ENCODE results near the gene DGCR2.

Gene DGCR2

DNA sequence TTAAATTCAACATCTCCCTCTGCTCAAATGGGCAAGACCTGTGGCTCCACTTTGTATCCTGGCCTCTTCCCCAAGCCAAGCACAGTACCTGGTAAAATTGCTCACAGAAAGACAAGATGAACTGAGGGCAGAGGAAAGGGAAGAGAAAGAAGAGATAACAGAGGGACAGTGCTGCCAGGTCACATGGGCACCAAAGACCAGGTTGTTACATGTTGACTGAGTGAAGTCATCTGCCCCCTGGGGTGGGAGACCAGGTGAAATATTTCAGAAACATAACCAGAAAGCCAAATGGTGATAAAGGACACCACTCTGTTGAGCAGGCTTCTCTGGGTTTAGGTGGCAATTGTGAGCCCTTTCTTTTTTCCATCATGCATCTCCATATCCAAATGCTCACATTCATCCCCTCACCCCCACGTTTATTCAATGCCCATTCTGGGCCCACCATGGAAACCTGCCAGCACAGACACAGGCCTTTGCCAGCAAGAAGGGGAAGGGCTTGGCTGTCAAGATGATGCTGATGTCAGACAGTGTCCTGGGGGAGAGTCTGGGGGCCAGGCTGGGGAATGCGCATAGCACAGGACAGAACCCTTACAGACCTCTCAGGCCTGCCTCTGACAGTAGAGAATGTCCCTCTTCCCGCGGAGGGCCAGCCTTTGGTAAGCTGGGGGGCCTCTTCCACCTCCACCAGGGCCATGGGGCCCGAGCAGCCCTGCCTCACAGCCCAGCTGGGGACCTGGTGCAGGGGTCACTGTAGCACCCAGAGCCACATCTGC, 51.6 kb downstream of the DGCR2 start:
- Histone ChIP-seq H3K4me3 (ENCODE audit: low read length) (no peak overlapping the region), H3F3A (ENCODE audit: insufficient read depth, low read length) (no peaks in the 10 kb centered on the region), H2AFZ (ENCODE audit: low read length) (no peak overlapping the region), H3K27ac (ENCODE audit: low read length) (no peak overlapping the region), H3K4me2 (ENCODE audit: low read depth, low read length) (no peak overlapping the region), H3K9ac (ENCODE audit: low read length) (no peak overlapping the region), H3K4me1 (ENCODE audit: low read length) (no peaks in the 10 kb centered on the region), H3K27me3 (replicated peaks; ENCODE audit: insufficient read depth, low read length) (no peaks in the 10 kb centered on the region), H3K79me2 (ENCODE audit: low read length) (peaks cover 12% of the 10 kb centered on the region), H3K36me3 (replicated peaks; ENCODE audit: insufficient read depth, low read length) (no peaks in the 10 kb centered on the region), H3K9me2 (replicated peaks; ENCODE audit: insufficient read depth, low read length) (no peaks in the 10 kb centered on the region), H3K9me3 (replicated peaks; ENCODE audit: insufficient read depth, low read length) (no peaks in the 10 kb centered on the region), H4K20me1 (ENCODE audit: insufficient read depth, low read length) (no peaks in the 10 kb centered on the region)
- DNase-seq: no peak
- TF ChIP-seq EZH2 (optimal IDR thresholded peaks at IDR 0.05; ENCODE audit: low read depth, low read length): no peak
- TF ChIP-seq, protein P1, sequence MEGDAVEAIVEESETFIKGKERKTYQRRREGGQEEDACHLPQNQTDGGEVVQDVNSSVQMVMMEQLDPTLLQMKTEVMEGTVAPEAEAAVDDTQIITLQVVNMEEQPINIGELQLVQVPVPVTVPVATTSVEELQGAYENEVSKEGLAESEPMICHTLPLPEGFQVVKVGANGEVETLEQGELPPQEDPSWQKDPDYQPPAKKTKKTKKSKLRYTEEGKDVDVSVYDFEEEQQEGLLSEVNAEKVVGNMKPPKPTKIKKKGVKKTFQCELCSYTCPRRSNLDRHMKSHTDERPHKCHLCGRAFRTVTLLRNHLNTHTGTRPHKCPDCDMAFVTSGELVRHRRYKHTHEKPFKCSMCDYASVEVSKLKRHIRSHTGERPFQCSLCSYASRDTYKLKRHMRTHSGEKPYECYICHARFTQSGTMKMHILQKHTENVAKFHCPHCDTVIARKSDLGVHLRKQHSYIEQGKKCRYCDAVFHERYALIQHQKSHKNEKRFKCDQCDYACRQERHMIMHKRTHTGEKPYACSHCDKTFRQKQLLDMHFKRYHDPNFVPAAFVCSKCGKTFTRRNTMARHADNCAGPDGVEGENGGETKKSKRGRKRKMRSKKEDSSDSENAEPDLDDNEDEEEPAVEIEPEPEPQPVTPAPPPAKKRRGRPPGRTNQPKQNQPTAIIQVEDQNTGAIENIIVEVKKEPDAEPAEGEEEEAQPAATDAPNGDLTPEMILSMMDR (IDR thresholded peaks at IDR 0.05; ENCODE audit: low read length): no peak
- no peak for TF ChIP-seq EZH2phosphoT487 (IDR thresholded peaks at IDR 0.05; ENCODE audit: low read length)

DNA sequence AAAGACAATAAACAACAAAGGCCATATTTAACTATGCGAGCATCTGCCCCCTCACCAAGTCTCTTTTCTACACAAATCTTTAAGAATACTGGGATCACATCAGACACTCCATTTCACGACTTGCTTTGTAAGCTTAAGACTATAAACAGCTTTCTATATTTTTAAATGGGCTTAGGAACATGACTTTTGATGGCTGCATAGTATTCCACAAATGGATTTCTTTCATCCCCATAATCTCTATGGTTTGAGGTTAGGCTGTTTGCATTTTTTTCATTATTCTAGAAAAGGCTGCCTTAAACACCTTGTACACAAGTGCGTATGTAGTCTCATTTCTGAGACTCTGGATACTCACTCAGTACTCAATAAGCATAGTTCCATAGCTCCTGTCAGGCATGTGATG, 52.8 kb downstream of the DGCR2 start:
- TF ChIP-seq, protein P1 (IDR thresholded peaks at IDR 0.05; ENCODE audit: low read length): no peak
- TF ChIP-seq EZH2phosphoT487 (IDR thresholded peaks at IDR 0.05; ENCODE audit: low read length) (no peak), EZH2 (optimal IDR thresholded peaks at IDR 0.05; ENCODE audit: low read depth, low read length) (no peak)
- no peaks in the 10 kb centered on the region for H3K9me3 ChIP-seq (replicated peaks; ENCODE audit: insufficient read depth, low read length)
- no peaks in the 10 kb centered on the region for H3K27me3 ChIP-seq (replicated peaks; ENCODE audit: insufficient read depth, low read length)
- no peaks in the 10 kb centered on the region for H3K4me1 ChIP-seq (ENCODE audit: low read length)
- no peak overlapping the region for H3K4me2 ChIP-seq (ENCODE audit: low read depth, low read length)
- peaks cover 12% of the 10 kb centered on the region for H3K79me2 ChIP-seq (ENCODE audit: low read length)
- H3K36me3 ChIP-seq (replicated peaks; ENCODE audit: insufficient read depth, low read length): no peaks in the 10 kb centered on the region
- no peaks in the 10 kb centered on the region for H3K9me2 ChIP-seq (replicated peaks; ENCODE audit: insufficient read depth, low read length)
- no peak overlapping the region for H2AFZ ChIP-seq (ENCODE audit: low read length)
- H3F3A ChIP-seq (ENCODE audit: insufficient read depth, low read length): no peaks in the 10 kb centered on the region
- no peaks in the 10 kb centered on the region for H4K20me1 ChIP-seq (ENCODE audit: insufficient read depth, low read length)
- H3K9ac ChIP-seq (ENCODE audit: low read length): no peak overlapping the region
- no peak overlapping the region for H3K27ac ChIP-seq (ENCODE audit: low read length)
- no peak overlapping the region for H3K4me3 ChIP-seq (ENCODE audit: low read length)
- no peak for DNase-seq

DNA sequence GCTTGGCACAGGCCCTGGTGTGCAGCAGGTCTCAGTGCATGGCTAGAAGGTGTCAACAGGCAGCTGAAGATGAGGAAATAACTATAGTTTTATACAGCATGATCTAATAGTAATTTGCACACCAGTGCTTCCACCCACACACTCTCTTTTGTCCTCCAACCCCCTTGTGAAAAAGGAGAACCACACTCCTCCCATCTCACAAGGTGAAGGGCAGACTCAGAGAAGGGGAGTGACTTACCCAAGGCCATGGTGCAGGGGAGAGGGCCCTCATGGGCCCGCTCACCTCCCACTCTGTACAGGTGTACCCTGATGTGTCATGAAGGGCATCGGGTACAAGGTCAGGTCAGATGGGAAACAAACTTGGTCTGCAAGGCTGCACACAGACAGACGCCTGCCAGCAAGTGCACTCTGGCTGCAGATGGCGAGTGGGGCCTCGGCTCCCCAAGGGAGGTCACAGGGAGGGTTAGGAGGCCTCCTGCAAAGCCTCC, 53.4 kb downstream of the DGCR2 start:
- no peaks in the 10 kb centered on the region for H3F3A ChIP-seq (ENCODE audit: insufficient read depth, low read length)
- H4K20me1 ChIP-seq (ENCODE audit: insufficient read depth, low read length): no peaks in the 10 kb centered on the region
- no peaks in the 10 kb centered on the region for H3K9me2 ChIP-seq (replicated peaks; ENCODE audit: insufficient read depth, low read length)
- peaks cover 12% of the 10 kb centered on the region for H3K79me2 ChIP-seq (ENCODE audit: low read length)
- no peaks in the 10 kb centered on the region for H3K4me1 ChIP-seq (ENCODE audit: low read length)
- H2AFZ ChIP-seq (ENCODE audit: low read length): no peak overlapping the region
- H3K4me3 ChIP-seq (ENCODE audit: low read length): no peak overlapping the region
- no peak for TF ChIP-seq EZH2phosphoT487 (IDR thresholded peaks at IDR 0.05; ENCODE audit: low read length)
- TF ChIP-seq EZH2 (optimal IDR thresholded peaks at IDR 0.05; ENCODE audit: low read depth, low read length): no peak
- TF ChIP-seq, protein P1 (IDR thresholded peaks at IDR 0.05; ENCODE audit: low read length): no peak
- H3K27ac ChIP-seq (ENCODE audit: low read length): no peak overlapping the region
- DNase-seq: no peak
- no peaks in the 10 kb centered on the region for H3K36me3 ChIP-seq (replicated peaks; ENCODE audit: insufficient read depth, low read length)
- no peak overlapping the region for H3K4me2 ChIP-seq (ENCODE audit: low read depth, low read length)
- no peaks in the 10 kb centered on the region for H3K27me3 ChIP-seq (replicated peaks; ENCODE audit: insufficient read depth, low read length)
- H3K9me3 ChIP-seq (replicated peaks; ENCODE audit: insufficient read depth, low read length): no peaks in the 10 kb centered on the region
- H3K9ac ChIP-seq (ENCODE audit: low read length): no peak overlapping the region
